Measurements from ENCODE around the gene TTLL11. TPM values are rescaled to one million over a fixed set of nuclear protein-coding genes. Genes with fewer than 3 reads are reported as not detected.

Gene TTLL11
- total RNA-seq, 2 donors from 2014 or later, result 11.7 to 11.9 TPM

- H3K9me3 ChIP-seq, result no peaks in the 10 kb centered on the region
- H3K27me3 ChIP-seq (replicated peaks; ENCODE audit: insufficient read depth), result no peaks in the 10 kb centered on the region
- TF ChIP-seq POLR2AphosphoS5 (IDR thresholded peaks at IDR 0.05) (no peak), CTCF (IDR thresholded peaks at IDR 0.05) (no peak), POLR2A (IDR thresholded peaks at IDR 0.05) (no peak)
- no peaks in the 10 kb centered on the region for H3K4me1 ChIP-seq (replicated peaks)
- no peak for DNase-seq (ENCODE audit: low spot score)
- H3K36me3 ChIP-seq, result no peaks in the 10 kb centered on the region
- H3K27ac ChIP-seq, result no peak overlapping the region
- 80% methylated on average over 10 of the region's 10 CpGs for WGBS
- intact Hi-C loops (cut with DNase I), result no loop called here
- no peak overlapping the region for H3K4me3 ChIP-seq
Measured at GRCh38 chr9:121914604-121915303, 178.4 kb downstream of the TTLL11 start.

DNA sequence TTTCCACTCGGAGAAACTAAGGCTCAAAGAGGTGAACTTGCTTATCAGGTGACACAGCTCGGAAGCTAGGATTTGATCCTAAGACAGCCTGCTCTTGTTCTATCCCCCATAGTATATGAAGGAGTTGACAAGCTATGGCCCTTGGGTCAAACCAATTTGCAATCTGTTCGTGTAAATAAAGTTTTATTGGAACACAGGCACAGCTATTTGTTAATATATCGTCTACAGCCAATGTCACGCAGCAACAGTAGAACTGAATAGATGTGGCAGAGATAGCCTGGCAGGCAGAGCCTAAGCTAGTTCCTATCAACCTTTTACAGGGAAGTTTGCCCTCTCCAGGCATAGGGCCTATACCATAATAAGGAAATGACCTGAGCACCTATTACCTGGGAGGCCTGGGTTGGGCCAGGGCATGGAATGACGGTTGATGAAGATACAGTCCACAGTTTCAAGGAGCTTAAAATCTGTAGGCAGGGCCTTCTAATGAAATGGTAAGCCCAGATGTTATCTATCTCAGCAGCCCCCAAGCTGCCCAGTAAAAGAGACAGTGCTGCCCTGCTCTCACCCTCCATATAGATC is 179.0 kb downstream of the TTLL11 start:
- H3K27me3 ChIP-seq (replicated peaks; ENCODE audit: insufficient read depth), result no peaks in the 10 kb centered on the region
- TF ChIP-seq POLR2AphosphoS5 (IDR thresholded peaks at IDR 0.05) (no peak), CTCF (IDR thresholded peaks at IDR 0.05) (no peak)
- DNase-seq (ENCODE audit: low spot score), result no peak
- 91% methylated on average over 6 of the region's 6 CpGs for WGBS
- no peaks in the 10 kb centered on the region for H3K9me3 ChIP-seq
- no peaks in the 10 kb centered on the region for H3K36me3 ChIP-seq
- H3K4me1 ChIP-seq (replicated peaks), result no peaks in the 10 kb centered on the region
- no peak overlapping the region for H3K4me3 ChIP-seq
- no peak overlapping the region for H3K27ac ChIP-seq
- intact Hi-C loops (cut with DNase I), result no loop called here

DNA sequence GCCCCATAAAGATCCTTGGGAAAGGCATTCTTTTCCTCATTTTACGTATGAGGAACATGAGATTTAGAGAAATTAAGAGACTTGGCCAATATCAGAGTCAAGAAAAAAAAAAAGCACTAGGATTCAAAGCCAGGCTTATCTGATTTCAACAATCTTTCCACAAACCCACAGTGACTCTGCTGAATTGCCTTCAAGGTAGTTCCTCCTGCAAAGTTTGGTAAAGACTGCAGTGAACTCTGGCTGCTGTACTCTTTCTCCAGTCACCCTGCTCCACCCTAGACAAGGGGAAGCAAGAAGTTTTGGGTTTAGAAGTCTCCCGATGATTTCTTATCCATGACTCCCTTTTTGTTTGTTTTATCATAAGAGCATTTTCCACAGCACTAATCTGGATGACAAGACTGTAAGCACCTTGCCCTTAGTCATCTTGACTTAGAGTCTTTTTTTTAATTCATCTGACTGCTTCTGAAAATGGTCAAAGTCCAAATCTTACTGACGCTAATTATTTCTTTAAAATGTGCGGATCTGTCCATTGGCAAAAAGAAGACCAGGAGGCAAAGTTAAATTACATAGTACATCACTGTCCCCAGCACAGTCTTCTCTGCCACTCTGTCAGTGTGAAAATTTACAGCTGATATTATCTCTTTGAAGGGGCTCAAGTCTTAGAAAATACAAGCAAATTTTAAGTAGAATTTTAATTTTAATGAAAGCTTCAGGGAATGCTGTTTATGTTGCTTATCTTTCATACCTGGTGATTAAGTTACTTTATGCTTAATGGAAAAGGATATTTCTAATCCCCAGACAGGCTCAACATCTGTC is 180.1 kb downstream of the TTLL11 start:
- TF ChIP-seq POLR2A (IDR thresholded peaks at IDR 0.05) (no peak), POLR2AphosphoS5 (IDR thresholded peaks at IDR 0.05) (no peak), CTCF (IDR thresholded peaks at IDR 0.05) (no peak)
- H3K27me3 ChIP-seq (replicated peaks; ENCODE audit: insufficient read depth), result no peaks in the 10 kb centered on the region
- 80% methylated on average over 4 of the region's 4 CpGs for WGBS
- H3K36me3 ChIP-seq, result no peaks in the 10 kb centered on the region
- no peak overlapping the region for H3K4me3 ChIP-seq
- no peak for DNase-seq (ENCODE audit: low spot score)
- no peaks in the 10 kb centered on the region for H3K4me1 ChIP-seq (replicated peaks)
- H3K27ac ChIP-seq, result no peak overlapping the region
- intact Hi-C loops (cut with DNase I), result no loop called here
- no peaks in the 10 kb centered on the region for H3K9me3 ChIP-seq

DNA sequence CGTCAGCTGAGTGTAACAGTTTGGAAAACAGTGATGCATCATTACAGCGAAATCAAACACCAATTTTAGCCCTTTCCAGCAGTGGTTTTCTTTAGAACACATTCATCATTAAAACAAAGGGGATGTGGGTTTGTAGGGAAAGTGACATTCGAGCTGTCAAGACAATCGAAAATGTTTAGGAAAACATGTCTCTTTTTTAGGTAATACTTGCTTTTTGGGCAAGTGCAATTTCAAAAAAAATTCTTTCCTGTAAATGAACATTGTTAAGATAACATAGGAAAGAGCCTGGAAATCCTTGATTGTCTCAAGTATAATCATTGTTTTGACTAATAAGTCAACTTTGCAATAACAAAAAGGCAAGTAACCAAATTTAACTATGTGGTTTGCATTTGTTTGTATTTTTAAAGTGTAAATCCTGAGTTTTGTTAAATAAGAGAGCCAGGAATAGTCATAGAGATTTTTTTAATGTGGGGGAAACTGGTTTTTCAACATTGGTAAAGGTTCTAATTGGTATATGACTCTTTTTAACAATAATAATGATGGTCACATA is 182.5 kb downstream of the TTLL11 start:
- intact Hi-C loops (cut with DNase I), result no loop called here
- Histone ChIP-seq H3K4me1 (replicated peaks) (no peaks in the 10 kb centered on the region), H3K36me3 (no peaks in the 10 kb centered on the region), H3K27ac (no peak overlapping the region), H3K27me3 (replicated peaks; ENCODE audit: insufficient read depth) (no peaks in the 10 kb centered on the region), H3K4me3 (no peak overlapping the region), H3K9me3 (no peaks in the 10 kb centered on the region)
- no peak for TF ChIP-seq CTCF (IDR thresholded peaks at IDR 0.05)
- TF ChIP-seq POLR2A (IDR thresholded peaks at IDR 0.05), result no peak
- no peak for TF ChIP-seq POLR2AphosphoS5 (IDR thresholded peaks at IDR 0.05)
- no peak for DNase-seq (ENCODE audit: low spot score)
- whole genome bisulfite sequencing, result 79% methylated on average over 4 of the region's 4 CpGs

Data from prostate gland (tissue), 2 donors.